Smooth muscle cell (in vitro differentiated cells): Measurements from ENCODE around the gene BTBD18. TPM values are rescaled to one million over a fixed set of nuclear protein-coding genes. Genes with fewer than 3 reads are reported as not detected.
A peak's percentile ranks its signal among the peaks of the same experiment; 100 is the strongest.

ENCODE experiments used
- DNase-seq: peaks from one replicate; lab custom pipeline; 2025; ENCODE audit not compliant: unreplicated experiment; lab: John Stamatoyannopoulos, UW
- H2AFZ ChIP-seq: fragments of 200-600 bp; sonication (generic); 2 replicates; pipeline ENCODE4 v1.6.0; 2016; ENCODE audit warnings: antibody characterized with exemption, low read depth, mild to moderate bottlenecking
- H3F3A ChIP-seq: fragments of 200-600 bp; sonication (generic); 2 replicates; pipeline ENCODE4 v1.6.0; 2017; ENCODE audit warnings: antibody characterized with exemption, low read depth
- H3K27ac ChIP-seq: fragments of 200-600 bp; sonication (generic); 2 replicates; pipeline ENCODE4 v1.5.1; 2016; ENCODE audit warnings: low read depth, mild to moderate bottlenecking
- H3K27me3 ChIP-seq: fragments of 200-600 bp; sonication (generic); 2 replicates; pipeline ENCODE4 v1.6.1; 2016; ENCODE audit warnings: low read depth, mild to moderate bottlenecking
- H3K36me3 ChIP-seq: fragments of 200-600 bp; sonication (generic); 2 replicates; pipeline ENCODE4 v1.5.1; 2016; ENCODE audit warnings: low read depth
- H3K4me1 ChIP-seq: fragments of 200-600 bp; sonication (generic); 2 replicates; pipeline ENCODE4 v1.5.1; 2016; ENCODE audit warnings: low read depth
- H3K4me2 ChIP-seq: fragments of 200-600 bp; sonication (generic); 2 replicates; pipeline ENCODE4 v1.6.0; 2016; ENCODE audit warnings: mild to moderate bottlenecking
- H3K4me3 ChIP-seq: fragments of 200-600 bp; sonication (generic); 2 replicates; pipeline ENCODE4 v1.5.1; 2016; ENCODE audit warnings: mild to moderate bottlenecking
- H3K79me2 ChIP-seq: fragments of 200-600 bp; sonication (generic); 2 replicates; pipeline ENCODE4 v1.6.0; 2016; ENCODE audit warnings: low read depth, mild to moderate bottlenecking
- H3K9ac ChIP-seq: fragments of 200-600 bp; sonication (generic); 2 replicates; pipeline ENCODE4 v1.6.0; 2016; ENCODE audit warnings: low read depth
- H3K9me3 ChIP-seq: fragments of 200-600 bp; sonication (generic); replicated peaks from 2 replicates; pipeline ENCODE4 v1.5.1; 2016; ENCODE audit warnings: low read depth
- H4K20me1 ChIP-seq: fragments of 200-600 bp; sonication (generic); 2 replicates; pipeline ENCODE4 v1.6.0; 2016; ENCODE audit warnings: low read depth
- WGBS: methylation state at CpG from one replicate; pipeline ENCODE4 v1.1.7; 2016; ENCODE audit warnings: low lambda C conversion rate; 5-methylcytosine and 5-hydroxymethylcytosine counted together
- polyA plus RNA-seq: library from polyadenylated mRNA; unstranded; fragments of >200 nt; fragmentation: Nextera tagmentation; extraction: Ambion mirVana; gene quantifications from 2 replicates; pipeline ENCODE4 v1.2.1, GENCODE V29; 2016
- total RNA-seq: library from RNA; depleted of rRNA; stranded (reverse); fragments of >200 nt; gene quantifications from 2 replicates; pipeline ENCODE4 v1.2.3, GENCODE V29; 2014
- TF ChIP-seq, protein P1 (sequence below): fragments of 200-600 bp; sonication (generic); IDR thresholded peaks from 2 replicates; pipeline ENCODE4 v1.5.1; 2017; ENCODE audit warnings: borderline replicate concordance, mild to moderate bottlenecking, antibody characterized with exemption; ENCODE audit not compliant: insufficient read depth, poor library complexity, severe bottlenecking

Gene BTBD18, protein sequence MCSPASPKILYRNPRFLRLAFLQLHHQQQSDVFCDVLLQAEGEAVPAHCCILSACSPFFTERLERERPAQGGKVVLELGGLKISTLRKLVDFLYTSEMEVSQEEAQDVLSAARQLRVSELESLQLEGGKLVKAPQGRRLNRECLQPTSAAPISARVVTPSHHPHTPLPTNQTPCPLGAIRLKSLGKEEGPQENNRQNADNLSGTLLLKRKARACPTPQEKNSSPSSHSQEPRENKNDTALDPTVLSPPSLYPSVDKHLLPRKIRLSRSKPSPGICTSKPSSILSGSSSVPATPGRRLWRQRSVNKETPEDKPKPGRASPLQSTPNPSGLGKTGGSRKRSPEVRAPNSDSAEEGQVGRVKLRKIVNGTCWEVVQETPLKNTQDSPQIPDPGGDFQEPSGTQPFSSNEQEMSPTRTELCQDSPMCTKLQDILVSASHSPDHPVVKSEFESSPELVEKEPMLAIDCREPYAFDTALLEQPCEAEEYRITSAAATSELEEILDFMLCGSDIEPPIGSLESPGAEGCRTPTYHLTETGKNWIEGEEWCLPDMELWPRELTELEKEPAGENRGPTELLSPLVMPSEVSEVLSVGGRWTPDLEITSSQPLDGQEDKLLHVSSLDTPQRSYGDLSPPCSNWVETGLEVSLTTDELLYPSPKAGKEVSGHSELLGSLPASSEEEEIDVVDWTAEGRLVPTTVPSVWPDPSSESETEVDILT
- total RNA-seq (not detected in 2 replicates), polyA plus RNA-seq (0.22 and 0.50 TPM in 2 replicates)

DNA sequence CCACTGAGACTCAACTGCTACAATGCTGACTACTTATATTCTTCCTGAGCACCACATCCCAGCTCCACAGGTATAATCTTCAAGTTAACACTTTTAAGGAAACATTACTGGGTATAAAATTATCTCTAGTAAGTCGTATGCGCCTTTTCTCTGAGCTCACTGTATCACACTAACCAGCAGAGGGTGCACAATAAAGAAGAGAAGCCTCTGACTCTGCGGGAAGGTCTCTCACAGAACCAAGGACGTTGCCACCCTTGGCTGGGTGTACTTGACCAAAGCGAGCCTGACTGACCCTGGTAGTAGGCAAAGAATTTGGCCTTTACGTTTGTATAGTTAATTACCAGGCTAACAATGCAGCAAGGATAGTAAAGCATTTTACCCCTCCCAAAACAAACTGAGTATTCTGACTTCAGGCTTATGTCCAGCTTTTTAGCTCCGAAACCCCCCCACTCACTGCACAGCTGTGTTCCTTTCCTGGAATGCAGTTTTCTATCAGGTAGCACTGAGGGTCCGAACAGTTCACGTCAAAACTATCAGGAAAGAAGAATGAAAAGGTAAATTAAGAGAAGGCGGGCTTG lies at the start of gene BTBD18:
Gene BTBD18 (minus strand): TSS at position 144 of the 578 bp plus-strand sequence. CDS start 631 bp downstream, outside the sequence.
- no peak for DNase-seq
- Histone ChIP-seq H2AFZ (no peak within 1 kb of the TSS), H3K4me3 (no peak within 1 kb of the TSS), H3K36me3 (no peaks in the 10 kb centered on the region), H3K9ac (no peak within 1 kb of the TSS), H3K27ac (no peak within 1 kb of the TSS), H3K9me3 (no peaks in the 10 kb centered on the region), H3F3A (peaks cover 9% of the 10 kb centered on the region), H3K4me1 (no peaks in the 10 kb centered on the region), H3K79me2 (no peaks in the 10 kb centered on the region), H3K4me2 (no peak within 1 kb of the TSS), H3K27me3 (no peaks in the 10 kb centered on the region), H4K20me1 (no peaks in the 10 kb centered on the region)
- TF ChIP-seq, protein P1, sequence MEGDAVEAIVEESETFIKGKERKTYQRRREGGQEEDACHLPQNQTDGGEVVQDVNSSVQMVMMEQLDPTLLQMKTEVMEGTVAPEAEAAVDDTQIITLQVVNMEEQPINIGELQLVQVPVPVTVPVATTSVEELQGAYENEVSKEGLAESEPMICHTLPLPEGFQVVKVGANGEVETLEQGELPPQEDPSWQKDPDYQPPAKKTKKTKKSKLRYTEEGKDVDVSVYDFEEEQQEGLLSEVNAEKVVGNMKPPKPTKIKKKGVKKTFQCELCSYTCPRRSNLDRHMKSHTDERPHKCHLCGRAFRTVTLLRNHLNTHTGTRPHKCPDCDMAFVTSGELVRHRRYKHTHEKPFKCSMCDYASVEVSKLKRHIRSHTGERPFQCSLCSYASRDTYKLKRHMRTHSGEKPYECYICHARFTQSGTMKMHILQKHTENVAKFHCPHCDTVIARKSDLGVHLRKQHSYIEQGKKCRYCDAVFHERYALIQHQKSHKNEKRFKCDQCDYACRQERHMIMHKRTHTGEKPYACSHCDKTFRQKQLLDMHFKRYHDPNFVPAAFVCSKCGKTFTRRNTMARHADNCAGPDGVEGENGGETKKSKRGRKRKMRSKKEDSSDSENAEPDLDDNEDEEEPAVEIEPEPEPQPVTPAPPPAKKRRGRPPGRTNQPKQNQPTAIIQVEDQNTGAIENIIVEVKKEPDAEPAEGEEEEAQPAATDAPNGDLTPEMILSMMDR = peak; percentile 56
- WGBS = 51% methylated on average over 10 of the region's 10 CpGs

DNA sequence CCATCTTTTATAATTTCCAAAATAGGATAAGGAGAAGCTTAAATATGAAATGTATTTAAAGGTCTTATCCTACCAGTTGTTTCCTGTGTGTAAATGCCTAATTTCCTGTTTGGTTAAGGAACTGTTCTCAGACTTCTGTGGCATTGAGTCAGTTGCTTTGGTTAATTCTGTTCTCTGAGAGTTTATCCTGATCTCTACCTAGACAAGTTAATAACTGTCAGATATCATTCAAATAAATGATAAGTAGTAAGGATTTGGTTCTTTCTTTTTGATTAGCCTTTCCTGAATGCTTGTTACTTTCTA lies 49.5 kb upstream of the BTBD18 start:
- Histone ChIP-seq H3K79me2 (peaks cover 75% of the 10 kb centered on the region), H2AFZ (no peak overlapping the region), H3K27me3 (no peaks in the 10 kb centered on the region), H3K9ac (no peak overlapping the region), H3K27ac (peak overlapping the region; percentile 77), H3F3A (peaks cover 18% of the 10 kb centered on the region), H3K4me3 (no peak overlapping the region), H3K4me2 (no peak overlapping the region), H3K9me3 (no peaks in the 10 kb centered on the region), H3K36me3 (peaks cover 27% of the 10 kb centered on the region), H4K20me1 (peaks cover 84% of the 10 kb centered on the region), H3K4me1 (no peaks in the 10 kb centered on the region)
- no peak for DNase-seq
- TF ChIP-seq, protein P1 = no peak

DNA sequence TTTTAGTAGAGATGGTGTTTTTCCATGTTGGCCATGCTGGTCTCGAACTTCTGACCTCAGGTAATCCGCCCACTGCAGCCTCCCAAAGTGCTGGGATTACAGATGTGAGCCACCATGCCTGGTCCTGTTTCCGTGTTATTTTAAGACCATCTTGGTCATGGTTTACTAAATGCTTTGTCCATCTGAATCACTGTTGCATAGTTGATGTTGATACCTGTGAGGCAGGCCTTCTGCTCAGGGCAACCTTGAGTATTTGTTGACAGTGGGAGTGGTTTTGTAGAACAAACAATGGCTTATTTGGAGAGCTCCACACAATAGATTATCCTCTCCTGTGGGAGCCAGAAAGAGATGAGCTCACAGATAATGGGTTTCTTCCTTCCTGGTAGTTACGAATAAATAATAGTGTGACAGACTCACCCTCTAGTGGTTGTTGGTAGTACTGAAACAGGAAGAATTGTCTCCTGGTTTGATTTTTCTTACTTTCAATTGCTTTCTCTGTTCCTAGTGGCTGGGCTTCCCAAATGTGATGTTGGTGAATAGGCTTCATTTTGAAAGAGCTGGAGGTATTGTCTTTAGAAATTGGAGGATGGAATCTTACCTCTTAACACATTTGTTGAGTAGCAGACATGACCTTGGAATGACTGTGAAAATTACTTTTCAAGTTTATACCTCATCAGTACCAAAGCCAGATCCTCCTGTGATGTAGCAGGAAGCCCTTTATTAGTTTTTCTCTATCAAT lies 49.0 kb upstream of the BTBD18 start:
- H3K9ac ChIP-seq = no peak overlapping the region
- H4K20me1 ChIP-seq = peaks cover 86% of the 10 kb centered on the region
- peaks cover 18% of the 10 kb centered on the region for H3F3A ChIP-seq
- TF ChIP-seq, protein P1 = peak; percentile 77
- no peak overlapping the region for H3K4me3 ChIP-seq
- 46% methylated on average over 4 of the region's 4 CpGs for WGBS
- no peaks in the 10 kb centered on the region for H3K9me3 ChIP-seq
- no peak overlapping the region for H2AFZ ChIP-seq
- no peak overlapping the region for H3K4me2 ChIP-seq
- no peak for DNase-seq
- peaks cover 71% of the 10 kb centered on the region for H3K79me2 ChIP-seq
- H3K27me3 ChIP-seq = no peaks in the 10 kb centered on the region
- no peaks in the 10 kb centered on the region for H3K4me1 ChIP-seq
- peak overlapping the region; percentile 77 for H3K27ac ChIP-seq
- peaks cover 27% of the 10 kb centered on the region for H3K36me3 ChIP-seq
